GM04503 (cell line): ENCODE results near the gene CEACAM8.
"Not testable (repeated sequence)": the region's sequence is repeated elsewhere in the genome, so short reads cannot be mapped to it uniquely, and the experiment has no call there.

Source experiments
- DNase-seq: peaks from one replicate; pipeline ENCODE4 v3.0.0-alpha.2; 2012; ENCODE audit warnings: low read depth

Gene CEACAM8

DNA sequence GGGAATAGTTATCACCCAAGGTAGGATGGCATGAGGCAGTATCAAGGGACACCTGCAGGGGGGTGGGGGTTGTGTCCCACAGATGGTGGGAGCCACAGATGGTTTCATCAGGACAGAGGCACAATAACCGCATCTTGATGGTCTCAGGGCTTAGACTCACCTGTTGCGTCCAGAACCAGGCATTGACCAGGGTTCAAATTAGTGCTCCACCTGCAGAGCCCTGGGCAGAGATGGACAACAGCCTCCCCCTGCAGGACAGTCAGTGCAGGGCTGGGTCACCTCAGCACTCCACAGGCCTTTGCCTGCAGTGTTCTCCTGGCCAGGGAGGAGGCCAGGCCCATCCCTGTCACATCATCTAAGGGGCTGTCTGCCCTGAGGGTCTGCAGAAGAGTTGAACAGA is 51.9 kb downstream of the CEACAM8 start:
- no peak for DNase-seq

DNA sequence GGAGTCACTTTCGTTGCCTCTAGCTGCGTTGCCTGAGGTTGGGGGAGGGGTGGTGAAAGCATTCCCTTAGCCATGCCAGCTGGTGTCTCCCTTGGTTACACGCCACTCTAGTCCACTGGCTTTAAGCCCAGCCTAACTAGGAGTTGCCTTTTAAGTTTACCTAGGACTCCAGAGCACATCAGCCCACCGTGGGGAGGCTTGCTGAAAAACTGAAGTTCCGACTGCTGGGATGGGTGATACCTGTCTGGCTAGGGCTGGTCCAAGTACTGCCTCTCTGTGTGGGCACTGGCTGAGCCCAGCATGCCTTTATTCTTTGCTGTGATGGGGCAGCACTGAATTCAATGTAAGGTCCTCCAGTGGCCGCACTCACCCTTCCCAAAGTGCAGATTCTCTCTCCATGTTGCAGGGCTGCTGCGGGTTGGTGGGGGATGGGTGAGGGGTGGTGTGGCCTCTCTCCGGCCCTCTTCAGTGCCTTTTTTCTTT is 54.6 kb downstream of the CEACAM8 start:
- no peak for DNase-seq

DNA sequence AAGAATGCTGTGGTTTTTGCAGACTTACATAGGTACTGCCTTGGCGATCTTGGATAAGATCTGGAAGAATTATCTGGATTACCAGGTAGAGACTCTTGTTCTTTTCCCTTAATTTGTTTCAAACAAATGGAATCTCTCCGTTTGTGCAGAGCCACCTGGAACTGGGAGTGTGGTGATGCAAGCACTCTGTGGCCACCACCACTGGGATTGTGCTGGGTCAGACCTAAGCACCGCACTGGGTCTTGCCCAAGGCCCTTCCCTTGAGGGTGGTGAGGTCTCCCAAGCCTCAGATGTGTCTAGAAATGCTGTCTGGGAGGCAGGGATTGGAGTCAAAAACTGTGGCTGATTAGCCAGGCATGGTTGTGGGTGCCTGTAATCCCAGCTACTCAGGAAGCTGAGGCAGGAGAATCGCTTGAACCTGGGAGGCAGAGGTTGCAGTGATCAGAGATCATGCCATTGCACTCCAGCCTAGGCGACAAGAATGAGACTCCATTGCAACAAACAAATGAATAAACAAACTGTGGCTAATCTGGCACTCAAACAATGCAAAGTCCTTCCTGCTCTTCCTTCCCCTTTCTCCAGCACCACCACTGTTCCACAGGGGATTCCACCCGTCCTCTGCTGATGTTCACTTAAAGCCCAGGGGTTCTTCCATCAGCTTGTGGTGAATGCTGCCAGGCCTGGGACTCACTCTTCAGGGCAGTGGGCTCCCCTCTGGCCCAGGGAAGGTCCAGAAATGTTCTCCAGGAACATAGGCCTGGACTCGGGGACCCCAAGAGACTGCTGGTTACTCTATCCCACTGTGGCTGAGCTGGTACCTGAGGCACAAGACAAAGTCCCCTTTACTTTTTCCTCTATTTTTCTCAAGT is 55.6 kb downstream of the CEACAM8 start:
- no peak for DNase-seq

- not testable (repeated sequence) for DNase-seq
These were observed 59.4 kb downstream of the CEACAM8 start for GRCh38 chr19:42535276-42535675.

DNA sequence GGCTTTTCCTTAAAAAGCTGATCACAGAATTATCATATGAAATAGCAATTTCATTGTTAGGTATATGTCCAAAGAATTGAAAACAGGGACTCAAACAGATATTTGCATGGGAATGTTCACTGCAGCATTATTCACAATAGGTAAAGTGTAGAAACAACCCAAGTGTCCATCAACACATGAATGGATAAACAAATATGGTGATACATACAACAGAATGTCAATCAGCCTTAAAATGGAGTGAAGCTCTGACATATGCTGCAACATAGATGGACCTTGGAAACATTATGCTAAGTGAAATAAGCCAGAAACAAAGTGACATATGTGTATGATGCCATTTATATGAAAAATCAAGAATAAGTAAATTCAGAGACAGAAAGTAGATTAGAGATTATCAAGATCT is 60.3 kb downstream of the CEACAM8 start:
- DNase-seq, result no peak

DNA sequence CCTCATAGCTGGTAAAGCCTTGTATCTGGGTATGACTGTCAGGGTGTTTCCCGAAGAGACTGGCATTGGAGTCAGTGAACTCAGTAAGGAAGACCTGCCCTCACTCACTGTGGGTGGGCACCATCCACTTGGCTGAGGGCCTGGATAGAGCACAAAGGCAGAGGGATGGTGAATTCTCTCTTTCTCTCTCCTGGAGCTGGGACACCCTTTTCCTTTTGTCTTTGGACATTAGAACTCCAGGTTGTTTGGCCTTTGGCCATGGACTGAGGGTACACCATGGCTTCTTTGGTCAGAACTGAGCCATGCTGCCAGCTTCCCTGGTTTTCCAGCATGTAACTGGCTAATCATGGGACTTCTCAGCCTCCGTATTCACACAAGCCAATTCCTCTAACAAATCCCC is 61.8 kb downstream of the CEACAM8 start:
- no peak for DNase-seq

- no peak for DNase-seq
These were observed 63.4 kb downstream of the CEACAM8 start for GRCh38 chr19:42531313-42531712.
